Right cardiac atrium (tissue), 5 donors: Measurements from ENCODE around the gene RBM5. TPM values are rescaled to one million over a fixed set of nuclear protein-coding genes. Genes with fewer than 3 reads are reported as not detected.
A peak's percentile ranks its signal among the peaks of the same experiment; 100 is the strongest.
"Not testable (repeated sequence)": the region's sequence is repeated elsewhere in the genome, so short reads cannot be mapped to it uniquely, and the experiment has no call there.

Experiments
- ATAC-seq, 2 donors: fragments of 200-7000 bp; cut with Tn5 transposase; one replicate each; pipeline versions ENCODE4 v1.8.0 to v1.9.1; 2020; ENCODE audit warnings: moderate library complexity in 2 of 2, mild to moderate bottlenecking in 1 of 2
- DNase-seq, 3 donors: peaks; one replicate each; pipeline ENCODE4 v3.0.0-alpha.2; 2020
- H3K27ac ChIP-seq: one replicate; pipeline ENCODE4 v1.5.1; 2013; ENCODE audit warnings: mild to moderate bottlenecking, low read length, control low read depth, moderate library complexity
- H3K27me3 ChIP-seq: one replicate; pipeline ENCODE4 v1.6.1; 2013; ENCODE audit not compliant: control insufficient read depth, insufficient read depth
- H3K4me1 ChIP-seq: one replicate; pipeline ENCODE4 v1.6.1; 2013; ENCODE audit warnings: low read length; ENCODE audit not compliant: control insufficient read depth, insufficient read depth
- H3K4me3 ChIP-seq: one replicate; pipeline ENCODE4 v1.5.1; 2013; ENCODE audit warnings: low read length, control low read depth
- H3K9me3 ChIP-seq: one replicate; pipeline ENCODE4 v1.6.1; 2013; ENCODE audit warnings: low read length; ENCODE audit not compliant: control insufficient read depth
- WGBS: extraction: QIAGEN DNeasy Blood & Tissue Kit; methylation state at CpG from one replicate; pipeline ENCODE4 v1.1.7; 2013; 5-methylcytosine and 5-hydroxymethylcytosine counted together
- intact Hi-C, 4 donors: fragments of 100-400 bp; cut with DNase I; formaldehyde crosslinking; loops; one replicate each; pipeline versions ENCODE4 v1.11.0 to v1.14.0; 2022 to 2023
- long read RNA-seq, 4 donors: library from polyadenylated mRNA; unstranded; transcript quantifications; one replicate each; pipeline ENCODE4 v2.0.0, GENCODE V29; 2020 to 2021
- polyA plus RNA-seq: library from polyadenylated mRNA; stranded (reverse); fragments of 200-250 nt; gene quantifications from one replicate; pipeline ENCODE4 v1.2.3, GENCODE V29; 2013
- total RNA-seq, 4 donors: library from RNA; stranded (reverse); fragmentation: NEBNext Ultra II Directional; extraction: Animal tissue kit (Norgen Biotek cat#: 25700); gene quantifications; one replicate each; pipeline ENCODE4 v1.2.1, GENCODE V29; 2021
- donor health status: healthy with polysubstance abuse.
- donor health status: DM: no; HTN: yes; CAD: no.
- donor health status: DM: no; HTN: no; CAD: no.
- donor health status: DM: no; HTN: yes; CAD: no; lungs with severe emphysema.
- donor health status: DM: yes; HTN: yes; CAD: no.

RBM5 gene
- total RNA-seq: 10 to 100 TPM; 67.1 to 83.8 (median 76.6) TPM
- polyA plus RNA-seq: 54.9 TPM
- long read RNA-seq, donor 1, transcript RBM5-214 (5 exons, 2,716 nt): minor isoform, 6 of 72 reads
- long read RNA-seq, donor 1, transcript RBM5-201 (25 exons, 3,188 nt): major isoform, 34 of 72 reads
- long read RNA-seq, donor 1, partial matches to known transcripts: 14 of 72 reads
- long read RNA-seq, donor 1, other reads (novel, unspliced or antisense): 18 of 72 reads
- long read RNA-seq, donor 2, transcript RBM5-201 (25 exons, 3,188 nt): major isoform, 21 of 36 reads
- long read RNA-seq, donor 2, partial matches to known transcripts: 4 of 36 reads
- long read RNA-seq, donor 2, other reads (novel, unspliced or antisense): 11 of 36 reads
- long read RNA-seq, donor 3, transcript RBM5-214 (5 exons, 2,716 nt): minor isoform, 16 of 133 reads
- long read RNA-seq, donor 3, transcript RBM5-201 (25 exons, 3,188 nt): major isoform, 52 of 133 reads
- long read RNA-seq, donor 3, partial matches to known transcripts: 26 of 133 reads
- long read RNA-seq, donor 3, other reads (novel, unspliced or antisense): 38 of 133 reads
- long read RNA-seq, donor 4, transcript RBM5-201 (25 exons, 3,188 nt): major isoform, 21 of 25 reads
- long read RNA-seq, donor 4, partial matches to known transcripts: 0 of 25 reads
- long read RNA-seq, donor 4, other reads (novel, unspliced or antisense): 4 of 25 reads

DNA sequence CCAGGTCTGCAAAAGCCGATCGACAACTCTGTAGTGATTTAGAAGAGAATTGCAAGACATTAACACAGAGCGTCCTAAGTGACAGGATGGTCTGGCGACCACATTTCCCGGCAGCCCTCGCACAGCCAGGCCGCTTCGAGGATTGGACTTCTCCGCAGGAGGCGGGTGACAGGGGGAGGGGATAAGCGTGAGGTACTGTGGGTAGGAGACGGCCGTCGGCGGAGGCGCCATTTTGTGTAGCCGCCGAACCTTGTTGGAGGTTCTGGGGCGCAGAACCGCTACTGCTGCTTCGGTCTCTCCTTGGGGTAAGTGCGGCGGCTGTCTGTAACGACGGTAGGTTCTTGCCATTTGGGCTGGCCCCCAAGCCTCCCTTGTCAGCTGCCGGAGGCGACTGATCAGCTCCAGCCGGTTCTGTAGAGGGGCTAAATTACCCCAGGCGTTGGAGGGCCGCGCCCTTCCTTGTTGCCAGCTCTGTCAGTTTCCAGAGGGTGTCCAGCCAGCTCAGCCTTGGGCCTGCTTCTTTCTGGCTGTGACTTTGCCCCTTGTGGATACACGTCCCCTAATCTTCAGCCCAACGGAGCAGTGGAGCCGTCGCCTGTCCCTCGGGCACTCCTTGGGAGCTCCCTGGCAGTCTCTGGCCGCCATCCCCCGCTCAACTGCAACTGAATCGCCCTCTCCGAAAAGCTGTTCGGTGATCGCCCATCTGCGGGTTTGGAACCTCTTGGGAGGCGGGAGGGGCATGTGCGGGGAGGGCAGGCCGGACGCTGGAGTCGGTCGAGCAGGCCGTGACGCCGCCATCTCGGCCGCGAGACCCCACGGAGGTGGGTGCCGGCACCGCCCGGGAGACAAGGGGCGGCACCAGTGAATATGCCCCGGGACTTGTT is at the start of gene RBM5:
RBM5 (plus strand) TSS at position 195 of the 884 bp plus-strand sequence. CDS start 1,516 bp downstream, outside the sequence.
- intact Hi-C loops: no loop called here
- ATAC-seq (peak; percentile 99), DNase-seq (peak; percentile 94 to 97 (median 96))

DNA sequence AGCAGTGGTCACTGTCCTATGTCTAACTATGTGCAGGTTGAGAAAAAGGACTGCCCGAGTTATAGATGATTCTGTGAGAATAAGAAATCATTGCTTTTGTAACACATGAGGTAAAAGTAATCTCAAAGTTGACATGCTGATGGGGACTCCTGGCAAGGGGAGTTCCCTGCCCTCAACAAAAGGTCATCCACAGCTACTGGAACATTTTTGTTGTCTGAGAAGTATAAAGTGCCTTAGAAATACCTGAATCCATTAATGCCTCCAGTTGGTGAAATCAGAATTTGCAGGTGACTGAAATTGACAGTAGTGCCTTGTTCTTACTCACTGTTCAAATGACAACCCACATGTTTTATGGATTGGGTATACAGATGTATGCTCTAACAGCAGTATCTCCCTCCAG is 43.7 kb upstream of the RBM5 start:
- WGBS: 97% methylated on average over 1 of the region's 1 CpG
- Histone ChIP-seq H3K27me3 (no peaks in the 10 kb centered on the region), H3K4me3 (no peak overlapping the region), H3K9me3 (no peaks in the 10 kb centered on the region), H3K4me1 (peaks cover 1% of the 10 kb centered on the region), H3K27ac (no peak overlapping the region)
- DNase-seq: no peak
- no peak for ATAC-seq
- intact Hi-C loops: no loop called here

More for the DNA sequence above, at the start of gene RBM5:
- no peaks in the 10 kb centered on the region for H3K27me3 ChIP-seq
- no peaks in the 10 kb centered on the region for H3K4me1 ChIP-seq
- H3K4me3 ChIP-seq: peak within 1 kb of the TSS; percentile 93
- peak within 1 kb of the TSS; percentile 99 for H3K27ac ChIP-seq
- WGBS: under 1% methylated on average over 61 of the region's 61 CpGs
- H3K9me3 ChIP-seq: no peaks in the 10 kb centered on the region

DNA sequence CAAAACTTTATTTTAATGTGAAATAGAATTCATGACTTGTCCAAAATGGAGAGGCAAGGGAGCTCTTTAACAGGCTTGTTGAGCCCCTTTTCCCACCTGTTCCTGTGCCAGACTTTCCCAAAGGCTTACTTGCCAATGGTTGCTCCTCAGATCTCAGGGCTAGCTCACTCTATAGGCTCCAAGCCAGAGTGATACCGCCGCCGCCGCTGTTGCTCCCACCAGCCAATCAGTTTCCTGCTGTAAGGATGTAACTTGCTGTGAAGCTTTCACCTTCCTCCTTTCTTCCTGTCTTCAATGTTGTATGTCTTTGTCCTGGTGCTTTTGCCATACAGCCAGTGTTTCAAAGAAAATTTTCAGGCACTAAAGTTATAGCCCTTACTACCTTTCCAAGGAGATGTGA is 41.3 kb upstream of the RBM5 start:
- Histone ChIP-seq H3K27me3 (no peaks in the 10 kb centered on the region), H3K4me3 (no peak overlapping the region), H3K4me1 (peaks cover 1% of the 10 kb centered on the region), H3K27ac (no peak overlapping the region), H3K9me3 (no peaks in the 10 kb centered on the region)
- WGBS: 94% methylated on average over 4 of the region's 4 CpGs
- DNase-seq (no peak), ATAC-seq (no peak)
- intact Hi-C loops: no loop called here

DNA sequence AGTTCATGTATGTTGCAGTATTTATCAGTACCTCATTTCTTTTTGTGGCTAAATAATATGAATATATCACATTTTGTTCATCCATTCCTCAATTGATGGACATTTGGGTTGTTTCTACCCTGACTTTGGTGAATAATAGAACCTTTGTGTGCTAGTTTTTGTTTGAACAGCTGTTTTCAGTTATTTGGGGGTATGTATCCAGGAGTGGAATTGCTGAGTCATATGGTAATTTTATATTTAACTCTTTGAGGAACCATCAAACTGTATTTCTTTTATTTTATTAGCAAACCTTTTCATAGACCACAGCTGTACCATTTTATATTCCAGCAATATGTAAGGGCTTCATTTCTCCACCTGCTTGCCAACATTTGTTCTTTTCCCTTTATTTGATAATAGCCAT is 38.4 kb upstream of the RBM5 start:
- peaks cover 1% of the 10 kb centered on the region for H3K4me1 ChIP-seq
- no peaks in the 10 kb centered on the region for H3K27me3 ChIP-seq
- no peaks in the 10 kb centered on the region for H3K9me3 ChIP-seq
- H3K4me3 ChIP-seq: no peak overlapping the region
- no peak for ATAC-seq
- no peak for DNase-seq
- H3K27ac ChIP-seq: no peak overlapping the region
- intact Hi-C loops: no loop called here

DNA sequence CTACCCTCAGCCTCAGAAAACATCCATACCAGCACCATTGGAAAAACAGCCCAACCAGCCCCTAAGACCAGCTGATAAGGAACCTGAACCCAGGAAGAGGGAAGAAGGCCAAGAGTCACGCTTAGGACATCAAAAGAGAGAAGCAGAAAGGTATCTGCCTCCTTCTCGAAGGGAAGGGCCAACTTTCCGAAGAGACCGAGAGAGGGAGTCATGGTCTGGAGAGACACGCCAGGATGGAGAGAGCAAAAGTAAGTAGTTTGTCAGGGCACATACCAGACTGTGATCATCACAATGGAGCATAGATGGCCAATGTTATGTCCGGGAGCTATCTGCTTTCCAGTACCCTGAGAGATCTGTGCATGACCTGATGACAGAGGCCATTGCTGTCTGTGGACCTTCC is 31.0 kb upstream of the RBM5 start:
- H3K27me3 ChIP-seq: no peaks in the 10 kb centered on the region
- intact Hi-C loops: no loop called here
- ATAC-seq: no peak
- H3K27ac ChIP-seq: no peak overlapping the region
- no peaks in the 10 kb centered on the region for H3K4me1 ChIP-seq
- no peak overlapping the region for H3K4me3 ChIP-seq
- 94% methylated on average over 6 of the region's 6 CpGs for whole genome bisulfite sequencing
- no peak for DNase-seq
- no peaks in the 10 kb centered on the region for H3K9me3 ChIP-seq

DNA sequence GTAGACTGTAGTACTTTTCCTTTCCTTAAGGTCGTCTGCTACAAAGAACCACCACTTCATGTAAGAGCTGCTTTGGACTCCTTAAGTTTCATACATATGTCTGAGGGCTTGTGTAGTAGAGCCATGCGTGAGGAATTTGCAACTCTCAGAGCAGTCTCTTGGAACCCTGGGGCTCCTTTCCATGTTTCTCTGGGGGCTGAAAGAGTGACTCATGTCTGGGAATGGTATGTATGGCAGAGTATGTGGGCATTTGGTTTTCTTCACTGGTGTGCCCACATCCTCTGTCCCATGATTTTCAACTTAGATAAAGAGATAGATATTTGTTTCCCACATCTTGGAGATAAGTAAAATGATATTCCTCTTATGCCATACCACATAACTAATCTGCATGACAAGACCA is 20.6 kb upstream of the RBM5 start:
- Histone ChIP-seq H3K4me1 (no peaks in the 10 kb centered on the region), H3K9me3 (no peaks in the 10 kb centered on the region), H3K27me3 (no peaks in the 10 kb centered on the region), H3K4me3 (no peak overlapping the region), H3K27ac (no peak overlapping the region)
- no peak for ATAC-seq
- DNase-seq: no peak
- intact Hi-C loops: no loop called here
- WGBS: 90% methylated on average over 2 of the region's 2 CpGs

DNA sequence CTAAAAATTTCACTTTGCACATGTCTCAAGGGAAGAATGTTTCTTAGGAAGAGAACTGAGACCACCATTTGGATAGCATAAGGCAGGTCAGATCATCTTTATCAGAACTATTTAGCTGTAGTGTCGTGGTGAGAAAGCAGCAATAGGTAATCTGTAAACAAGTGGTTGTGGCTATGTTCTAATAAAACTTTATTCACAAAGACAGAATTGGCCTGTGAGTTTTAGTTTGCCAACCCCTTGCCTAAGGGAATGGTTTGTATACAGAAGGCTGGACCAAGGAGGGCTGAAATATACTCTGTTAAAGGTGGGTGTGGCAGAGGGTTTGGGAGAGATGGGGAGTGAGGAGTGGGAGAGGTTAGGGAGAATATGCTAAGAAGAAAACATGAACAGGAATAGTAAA is 10.6 kb upstream of the RBM5 start:
- 94% methylated on average over 1 of the region's 1 CpG for WGBS
- Histone ChIP-seq H3K27ac (no peak overlapping the region), H3K4me3 (no peak overlapping the region), H3K4me1 (no peaks in the 10 kb centered on the region), H3K27me3 (no peaks in the 10 kb centered on the region), H3K9me3 (no peaks in the 10 kb centered on the region)
- intact Hi-C loops: no loop called here
- ATAC-seq: no peak
- no peak for DNase-seq

DNA sequence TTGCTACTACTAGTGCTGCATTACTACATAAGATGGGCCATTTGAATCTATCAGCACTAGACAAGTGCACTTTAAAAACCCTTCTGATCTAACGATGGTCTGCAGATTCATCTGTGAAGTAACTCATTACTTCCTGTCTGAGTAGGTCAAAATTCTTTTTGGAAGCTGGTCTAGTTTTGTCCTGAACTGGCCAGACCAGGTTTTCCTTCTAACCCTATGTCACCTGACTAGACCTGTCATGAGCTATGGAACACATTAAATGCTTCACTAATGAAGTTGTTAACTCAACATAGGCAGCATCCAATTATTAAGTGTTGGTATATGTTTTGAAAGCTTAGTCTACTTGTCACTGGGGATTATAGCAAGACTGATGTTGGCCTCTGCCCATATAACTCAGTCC is 10.1 kb upstream of the RBM5 start:
- no peak for ATAC-seq
- Histone ChIP-seq H3K4me1 (no peaks in the 10 kb centered on the region), H3K27me3 (no peaks in the 10 kb centered on the region), H3K4me3 (no peak overlapping the region), H3K27ac (no peak overlapping the region), H3K9me3 (no peaks in the 10 kb centered on the region)
- WGBS: 21% methylated on average over 1 of the region's 1 CpG
- intact Hi-C loops: no loop called here
- DNase-seq: no peak

DNA sequence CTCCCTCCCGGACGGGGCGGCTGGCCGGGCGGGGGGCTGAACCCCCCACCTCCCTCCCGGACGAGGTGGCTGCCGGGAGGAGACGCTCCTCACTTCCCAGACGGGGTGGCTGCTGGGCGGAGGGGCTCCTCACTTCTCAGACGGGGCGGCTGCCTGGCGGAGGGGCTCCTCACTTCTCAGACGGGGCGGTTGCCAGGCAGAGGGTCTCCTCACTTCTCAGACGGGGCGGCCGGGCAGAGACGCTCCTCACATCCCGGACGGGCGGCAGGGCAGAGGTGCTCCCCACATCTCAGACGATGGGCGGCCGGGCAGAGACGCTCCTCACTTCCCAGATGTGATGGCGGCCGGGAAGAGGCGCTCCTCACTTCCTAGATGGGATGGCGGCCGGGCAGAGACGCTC is 3.8 kb upstream of the RBM5 start:
- not testable (repeated sequence) for H3K9me3 ChIP-seq, ATAC-seq

DNA sequence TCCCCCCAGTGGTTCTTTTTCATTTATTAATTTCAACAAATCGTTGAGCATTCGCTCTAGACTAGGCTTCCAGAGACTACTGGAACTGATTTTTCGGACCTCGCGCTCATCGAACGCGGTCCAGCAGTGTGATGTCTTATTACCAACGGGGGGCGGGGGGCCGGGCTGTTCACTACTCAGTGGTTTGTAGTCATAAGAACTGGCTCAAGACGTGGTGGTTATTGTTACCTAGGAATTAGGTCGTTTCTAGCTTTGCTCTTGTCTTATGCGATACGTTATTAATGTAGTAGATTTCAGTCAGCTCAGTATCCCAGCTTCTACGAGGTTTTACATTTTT is 858 bp downstream of the RBM5 start:
- ATAC-seq (peak; percentile 23 to 27), DNase-seq (no peak)
- Histone ChIP-seq H3K4me3 (peak overlapping the region; percentile 93), H3K27ac (peak overlapping the region; percentile 16), H3K4me1 (peaks cover 1% of the 10 kb centered on the region), H3K9me3 (no peaks in the 10 kb centered on the region), H3K27me3 (no peaks in the 10 kb centered on the region)
- intact Hi-C loops: no loop called here
- WGBS: under 1% methylated on average over 16 of the region's 16 CpGs

More for the DNA sequence above, 3.8 kb upstream of the RBM5 start:
- H3K4me3 ChIP-seq, DNase-seq, H3K4me1 ChIP-seq, H3K27ac ChIP-seq, H3K27me3 ChIP-seq, intact Hi-C loops: not testable (repeated sequence)
- 95% methylated on average over 18 of the region's 33 CpGs for WGBS

DNA sequence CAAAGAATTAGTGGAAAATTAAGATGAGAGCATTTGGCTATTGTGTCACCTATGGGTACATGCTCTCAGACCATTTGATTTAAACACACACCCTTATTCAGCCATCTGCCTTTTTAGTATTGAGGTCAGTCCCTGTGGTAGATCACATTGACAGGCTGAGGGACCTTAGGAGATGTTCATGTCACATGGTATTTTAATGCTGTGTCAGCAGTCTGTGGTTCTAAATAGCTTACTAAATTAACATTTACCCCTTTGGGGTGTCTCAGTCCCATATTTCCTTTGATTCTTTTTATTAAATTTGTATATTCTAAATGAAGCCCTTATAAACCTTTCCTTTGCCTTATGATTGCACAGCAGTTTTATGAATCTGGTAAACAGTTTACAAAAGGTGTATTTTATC is 2.3 kb downstream of the RBM5 start:
- ATAC-seq: no peak
- intact Hi-C loops: no loop called here
- no peak for DNase-seq
- peak overlapping the region; percentile 93 for H3K4me3 ChIP-seq
- peaks cover 5% of the 10 kb centered on the region for H3K4me1 ChIP-seq
- no peaks in the 10 kb centered on the region for H3K27me3 ChIP-seq
- H3K9me3 ChIP-seq: no peaks in the 10 kb centered on the region
- no peak overlapping the region for H3K27ac ChIP-seq
